PC-3 (cell line): ENCODE results near the gene C1orf198.

Experiments
- EZH2 ChIP-seq: fragments of 300-600 bp; sonication (generic); IDR thresholded peaks from one replicate; pipeline ENCODE4 v1.6.1; 2017; ENCODE audit warnings: antibody characterized with exemption, mild to moderate bottlenecking, low read length; ENCODE audit not compliant: unreplicated experiment
- EZH2phosphoT487 ChIP-seq: fragments of 300-600 bp; sonication (generic); IDR thresholded peaks from 2 replicates; pipeline ENCODE4 v1.6.1; 2018; ENCODE audit warnings: mild to moderate bottlenecking, antibody characterized with exemption, low read length, borderline replicate concordance
- TF ChIP-seq, protein P1 (sequence below): fragments of 300-600 bp; sonication (generic); conservative IDR thresholded peaks from 2 replicates; pipeline ENCODE4 v1.5.1; 2017; ENCODE audit warnings: antibody characterized with exemption, low read depth, mild to moderate bottlenecking, low read length

GRCh38 chr1:230878591-230878990 is 10.3 kb upstream of the C1orf198 start:
- TF ChIP-seq, protein P1, sequence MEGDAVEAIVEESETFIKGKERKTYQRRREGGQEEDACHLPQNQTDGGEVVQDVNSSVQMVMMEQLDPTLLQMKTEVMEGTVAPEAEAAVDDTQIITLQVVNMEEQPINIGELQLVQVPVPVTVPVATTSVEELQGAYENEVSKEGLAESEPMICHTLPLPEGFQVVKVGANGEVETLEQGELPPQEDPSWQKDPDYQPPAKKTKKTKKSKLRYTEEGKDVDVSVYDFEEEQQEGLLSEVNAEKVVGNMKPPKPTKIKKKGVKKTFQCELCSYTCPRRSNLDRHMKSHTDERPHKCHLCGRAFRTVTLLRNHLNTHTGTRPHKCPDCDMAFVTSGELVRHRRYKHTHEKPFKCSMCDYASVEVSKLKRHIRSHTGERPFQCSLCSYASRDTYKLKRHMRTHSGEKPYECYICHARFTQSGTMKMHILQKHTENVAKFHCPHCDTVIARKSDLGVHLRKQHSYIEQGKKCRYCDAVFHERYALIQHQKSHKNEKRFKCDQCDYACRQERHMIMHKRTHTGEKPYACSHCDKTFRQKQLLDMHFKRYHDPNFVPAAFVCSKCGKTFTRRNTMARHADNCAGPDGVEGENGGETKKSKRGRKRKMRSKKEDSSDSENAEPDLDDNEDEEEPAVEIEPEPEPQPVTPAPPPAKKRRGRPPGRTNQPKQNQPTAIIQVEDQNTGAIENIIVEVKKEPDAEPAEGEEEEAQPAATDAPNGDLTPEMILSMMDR = no peak
- no peak for TF ChIP-seq EZH2phosphoT487
- no peak for TF ChIP-seq EZH2
